Measurements from ENCODE around the gene ACOT13. TPM values are rescaled to one million over a fixed set of nuclear protein-coding genes. Genes with fewer than 3 reads are reported as not detected.

The ACOT13 gene
- total and polyA plus RNA-seq, 2 donors (not counting 1 experiment from before 2014, with no cell fraction given), result 3.6 to 6.6 TPM

DNA sequence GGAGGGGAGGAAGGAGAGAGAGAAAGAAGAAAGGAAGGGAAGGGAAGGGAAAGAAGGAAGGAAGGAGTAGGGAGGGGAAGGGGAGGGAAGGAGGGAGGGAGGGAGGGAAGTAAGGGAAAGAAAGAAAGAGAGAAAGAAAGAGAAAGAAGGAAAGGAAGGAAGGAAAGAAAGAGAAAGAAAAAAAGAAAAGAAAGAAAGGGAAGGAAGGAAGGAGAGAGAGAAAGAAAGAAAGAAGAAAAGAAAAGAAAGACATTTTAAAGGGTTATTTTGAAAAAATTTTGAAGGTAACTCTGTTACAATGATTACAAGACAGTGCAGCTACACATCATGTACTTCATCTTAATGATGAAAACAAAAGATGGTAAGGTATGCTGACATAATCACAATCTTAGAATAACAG lies 24.8 kb upstream of the ACOT13 start:
- peaks cover 9 to 10% of the 10 kb centered on the region in 2 donors for H3K4me1 ChIP-seq (ENCODE audit: control insufficient read depth in 2 of 2, insufficient read depth in 2 of 2, low read length in 2 of 2)
- no peak overlapping the region for H3K4me3 ChIP-seq (ENCODE audit: control extremely low read depth in 1 of 5, extremely low read depth in 1 of 5, insufficient read depth in 1 of 5, low read depth in 2 of 5, low read length in 4 of 5)
- CTCF ChIA-PET, result no interaction called here
- DNase-seq, result no peak
- H3K4me2 ChIP-seq (replicated peaks; ENCODE audit: low read depth, low read length, poor library complexity, severe bottlenecking), result no peak overlapping the region
- no peak overlapping the region for H3K9ac ChIP-seq (ENCODE audit: low read length)
- H3K27ac ChIP-seq (ENCODE audit: low read length in 2 of 2), result no peak overlapping the region
- POLR2A ChIA-PET, result no interaction called here
- no peaks in the 10 kb centered on the region for H4K20me1 ChIP-seq (ENCODE audit: control insufficient read depth, insufficient read depth, low read length, poor library complexity, severe bottlenecking)
- H3K4me1 Mint-ChIP-seq, result peaks cover 15% of the 10 kb centered on the region
- no peak overlapping the region for H3K27ac Mint-ChIP-seq
- peaks cover 4% of the 10 kb centered on the region for H3K9me3 Mint-ChIP-seq (ENCODE audit: insufficient read depth)
- H3K27me3 Mint-ChIP-seq, result peaks cover 6% of the 10 kb centered on the region
- no peak overlapping the region for H3K4me3 Mint-ChIP-seq
- no peaks in the 10 kb centered on the region for H3K36me3 ChIP-seq (replicated peaks in 1 of 2; ENCODE audit: control extremely low read depth in 1 of 2, control insufficient read depth in 1 of 2, extremely low read depth in 1 of 2, insufficient read depth in 2 of 2, low read length in 1 of 2)
- H3K27me3 ChIP-seq (replicated peaks in 1 of 4; ENCODE audit: control extremely low read depth in 1 of 4, control insufficient read depth in 3 of 4, insufficient read depth in 4 of 4, low read length in 3 of 4), result peaks cover 0 to 1% (median 0%) of the 10 kb centered on the region in 4 experiments
- intact Hi-C loops (cut with micrococcal nuclease), result loop anchor here (10.0 kb wide), 1 partner anchor 53 kb away; no protein-coding TSS in a partner anchor
- TF ChIP-seq, protein P1, sequence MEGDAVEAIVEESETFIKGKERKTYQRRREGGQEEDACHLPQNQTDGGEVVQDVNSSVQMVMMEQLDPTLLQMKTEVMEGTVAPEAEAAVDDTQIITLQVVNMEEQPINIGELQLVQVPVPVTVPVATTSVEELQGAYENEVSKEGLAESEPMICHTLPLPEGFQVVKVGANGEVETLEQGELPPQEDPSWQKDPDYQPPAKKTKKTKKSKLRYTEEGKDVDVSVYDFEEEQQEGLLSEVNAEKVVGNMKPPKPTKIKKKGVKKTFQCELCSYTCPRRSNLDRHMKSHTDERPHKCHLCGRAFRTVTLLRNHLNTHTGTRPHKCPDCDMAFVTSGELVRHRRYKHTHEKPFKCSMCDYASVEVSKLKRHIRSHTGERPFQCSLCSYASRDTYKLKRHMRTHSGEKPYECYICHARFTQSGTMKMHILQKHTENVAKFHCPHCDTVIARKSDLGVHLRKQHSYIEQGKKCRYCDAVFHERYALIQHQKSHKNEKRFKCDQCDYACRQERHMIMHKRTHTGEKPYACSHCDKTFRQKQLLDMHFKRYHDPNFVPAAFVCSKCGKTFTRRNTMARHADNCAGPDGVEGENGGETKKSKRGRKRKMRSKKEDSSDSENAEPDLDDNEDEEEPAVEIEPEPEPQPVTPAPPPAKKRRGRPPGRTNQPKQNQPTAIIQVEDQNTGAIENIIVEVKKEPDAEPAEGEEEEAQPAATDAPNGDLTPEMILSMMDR (IDR thresholded peaks at IDR 0.05), result no peak
- TF ChIP-seq EZH2 (IDR thresholded peaks at IDR 0.05; ENCODE audit: borderline replicate concordance, insufficient read depth, low read depth, low read length, poor library complexity, severe bottlenecking), result no peak
- no peak for ATAC-seq (ENCODE audit: low read depth)
- H3K79me2 ChIP-seq (ENCODE audit: control insufficient read depth, insufficient read depth, low read length), result no peaks in the 10 kb centered on the region
- H2AFZ ChIP-seq (ENCODE audit: insufficient read depth, low read depth, low read length, poor library complexity, severe bottlenecking), result no peak overlapping the region
- H3K9me3 ChIP-seq (ENCODE audit: control extremely low read depth in 1 of 3, control insufficient read depth in 2 of 3, insufficient read depth in 1 of 3, low read length in 2 of 3), result peaks cover 0 to 4% (median 0%) of the 10 kb centered on the region in 3 donors

DNA sequence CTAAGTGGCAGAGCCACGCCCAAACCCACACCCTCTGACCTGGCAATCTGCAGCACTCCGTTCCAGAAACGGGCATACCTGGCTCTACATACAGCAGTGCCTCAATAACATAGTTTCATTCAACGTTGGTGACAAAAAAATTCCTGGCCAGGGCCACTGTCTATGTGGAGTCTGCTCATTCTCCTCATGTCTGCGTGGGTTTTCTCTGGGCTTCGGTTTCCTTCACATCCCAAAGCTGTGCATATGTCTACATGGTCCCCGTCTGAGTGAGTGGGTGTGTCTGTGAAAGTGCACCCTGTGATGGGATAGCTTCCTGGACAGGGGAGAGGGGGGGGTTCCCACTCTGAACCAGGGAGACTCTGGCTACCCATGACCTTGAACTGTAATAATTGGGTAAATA lies 23.0 kb upstream of the ACOT13 start:
- WGBS (ENCODE audit: insufficient coverage), result 78% methylated on average over 4 of the region's 7 CpGs
- no peak overlapping the region for H3K9ac ChIP-seq (ENCODE audit: low read length)

More for the DNA sequence above, 23.0 kb upstream of the ACOT13 start:
- Histone ChIP-seq H3K9me3 (ENCODE audit: control extremely low read depth in 1 of 3, control insufficient read depth in 2 of 3, insufficient read depth in 1 of 3, low read length in 2 of 3) (peaks cover 0 to 4% (median 0%) of the 10 kb centered on the region in 3 donors), H3K79me2 (ENCODE audit: control insufficient read depth, insufficient read depth, low read length) (no peaks in the 10 kb centered on the region), H4K20me1 (ENCODE audit: control insufficient read depth, insufficient read depth, low read length, poor library complexity, severe bottlenecking) (no peaks in the 10 kb centered on the region), H3K27ac (ENCODE audit: low read length in 2 of 2) (no peak overlapping the region), H3K4me1 (ENCODE audit: control insufficient read depth in 2 of 2, insufficient read depth in 2 of 2, low read length in 2 of 2) (peaks cover 9 to 10% of the 10 kb centered on the region in 2 donors), H3K27me3 (replicated peaks in 1 of 4; ENCODE audit: control extremely low read depth in 1 of 4, control insufficient read depth in 3 of 4, insufficient read depth in 4 of 4, low read length in 3 of 4) (no peaks in the 10 kb centered on the region), H3K4me3 (ENCODE audit: control extremely low read depth in 1 of 5, extremely low read depth in 1 of 5, insufficient read depth in 1 of 5, low read depth in 2 of 5, low read length in 4 of 5) (no peak overlapping the region), H3K36me3 (replicated peaks in 1 of 2; ENCODE audit: control extremely low read depth in 1 of 2, control insufficient read depth in 1 of 2, extremely low read depth in 1 of 2, insufficient read depth in 2 of 2, low read length in 1 of 2) (no peaks in the 10 kb centered on the region), H3K4me2 (replicated peaks; ENCODE audit: low read depth, low read length, poor library complexity, severe bottlenecking) (no peak overlapping the region), H2AFZ (ENCODE audit: insufficient read depth, low read depth, low read length, poor library complexity, severe bottlenecking) (no peak overlapping the region)
- H3K9me3 Mint-ChIP-seq (ENCODE audit: insufficient read depth), result peaks cover 3% of the 10 kb centered on the region
- TF ChIP-seq EZH2 (IDR thresholded peaks at IDR 0.05; ENCODE audit: borderline replicate concordance, insufficient read depth, low read depth, low read length, poor library complexity, severe bottlenecking), result no peak
- TF ChIP-seq, protein P1 (IDR thresholded peaks at IDR 0.05), result no peak
- ATAC-seq (ENCODE audit: low read depth) (no peak), DNase-seq (no peak)
- no peak overlapping the region for H3K27ac Mint-ChIP-seq
- peaks cover 17% of the 10 kb centered on the region for H3K4me1 Mint-ChIP-seq
- H3K27me3 Mint-ChIP-seq, result peaks cover 6% of the 10 kb centered on the region
- ChIA-PET POLR2A (interaction anchor here (0.6 kb wide), 1 partner anchor 65 kb away, joined by 3 read pairs; no protein-coding TSS in a partner anchor), CTCF (no interaction called here)
- intact Hi-C loops (cut with micrococcal nuclease), result loop anchor here (10.0 kb wide), 1 partner anchor 51 kb away; no protein-coding TSS in a partner anchor
- H3K4me3 Mint-ChIP-seq, result no peak overlapping the region
